ENCODE results near the gene CFAP61.
A peak's percentile ranks its signal among the peaks of the same experiment; 100 is the strongest.
"Not testable (repeated sequence)": the region's sequence is repeated elsewhere in the genome, so short reads cannot be mapped to it uniquely, and the experiment has no call there.

The CFAP61 gene

DNA sequence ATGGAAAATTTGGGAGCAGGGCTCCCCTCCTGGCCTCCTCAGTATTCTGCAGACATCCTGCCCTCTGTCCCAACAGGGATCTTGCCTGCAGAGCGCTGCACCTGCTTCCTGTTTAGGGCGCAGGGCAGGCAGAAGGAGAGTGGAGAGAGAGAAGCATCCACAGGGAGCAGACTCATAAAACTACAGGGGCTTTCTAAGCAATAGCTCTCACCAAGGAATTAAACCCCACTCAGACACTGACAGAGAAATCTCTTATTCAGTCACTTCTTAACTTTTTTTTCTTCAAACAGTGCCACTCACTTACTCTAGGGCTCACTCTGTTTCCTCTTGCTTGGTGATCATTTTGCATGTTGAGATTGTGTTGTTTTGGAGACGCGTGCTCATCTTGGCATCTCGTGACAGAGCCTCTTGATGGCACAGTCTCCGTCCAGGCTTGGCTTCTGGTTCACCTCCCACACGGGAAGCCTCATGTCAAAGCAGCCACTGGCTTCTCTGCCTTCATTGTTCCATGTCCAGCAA, 162.5 kb downstream of the CFAP61 start:
- DNase-seq: no peak

DNA sequence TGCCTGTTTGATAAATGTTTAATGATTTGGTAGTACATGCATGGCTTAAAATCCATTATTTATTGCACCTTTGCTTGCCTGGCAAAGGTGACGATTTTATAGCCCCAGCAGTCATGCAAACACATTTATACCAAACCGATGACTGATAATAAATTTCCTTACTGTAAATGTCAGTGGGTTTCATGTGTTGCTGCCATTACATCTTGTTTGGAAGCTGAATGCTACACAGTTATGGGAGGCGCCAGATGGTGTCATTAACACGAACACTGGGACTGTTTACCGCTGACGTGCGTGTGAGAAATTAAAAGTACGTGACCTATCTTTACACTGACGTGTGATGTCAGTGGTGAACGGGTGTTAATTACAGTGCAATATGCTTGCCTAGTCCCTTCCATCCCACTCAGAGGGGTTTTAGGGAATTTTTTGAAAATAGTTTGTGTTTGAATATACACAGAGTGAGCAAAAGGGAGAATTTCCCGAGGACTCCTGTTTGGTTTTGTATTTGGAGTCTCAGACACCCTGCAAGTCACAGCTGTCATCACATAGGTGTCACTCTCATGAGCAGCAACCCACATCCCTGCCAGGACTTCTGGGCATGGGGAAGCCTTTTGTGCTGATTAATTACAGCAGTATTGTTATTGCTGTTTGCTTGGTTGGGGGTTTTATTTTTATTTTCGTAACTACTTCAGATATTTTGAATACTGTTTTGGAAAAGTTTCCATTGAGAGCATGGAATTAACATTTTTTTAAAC, 163.8 kb downstream of the CFAP61 start:
- DNase-seq: no peak

DNA sequence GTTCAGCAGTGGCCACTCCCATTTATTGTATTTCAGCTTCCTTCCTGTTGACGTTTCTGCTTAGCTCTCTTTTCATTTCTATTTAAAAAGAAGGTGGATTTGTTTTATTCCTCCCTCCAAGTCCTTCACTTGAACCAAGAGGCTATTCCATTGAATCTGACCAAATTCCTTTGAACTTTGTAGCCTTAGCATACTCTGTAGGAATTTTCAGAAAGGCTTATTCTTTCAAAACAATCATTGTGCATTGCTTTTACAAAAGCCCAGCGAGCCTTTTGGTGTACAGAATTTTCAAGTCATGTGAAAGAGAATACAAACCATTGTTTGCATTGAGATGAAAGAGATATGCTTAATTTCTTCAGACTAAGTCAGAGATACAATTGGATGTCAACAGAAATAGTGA, 164.6 kb downstream of the CFAP61 start:
- DNase-seq: no peak

DNA sequence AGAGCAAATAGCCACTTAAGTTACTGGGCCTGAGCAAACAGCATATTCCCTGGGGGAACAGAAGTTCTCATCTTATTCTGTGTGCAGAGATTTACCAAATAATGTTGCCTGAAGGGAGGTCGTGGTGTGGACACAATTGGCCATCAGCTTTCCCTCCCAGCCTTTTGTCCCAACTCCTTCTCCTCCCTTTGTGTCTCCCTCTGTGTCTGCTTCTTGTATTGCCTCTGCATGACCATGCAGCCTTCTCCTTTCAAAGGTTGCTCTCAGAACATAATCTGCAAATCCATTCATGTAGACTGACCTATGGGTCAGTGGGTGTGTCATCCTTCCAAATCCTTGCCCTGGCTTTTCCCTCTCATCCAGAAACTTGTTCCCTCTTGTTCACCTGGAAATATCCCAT, 165.3 kb downstream of the CFAP61 start:
- no peak for DNase-seq

DNA sequence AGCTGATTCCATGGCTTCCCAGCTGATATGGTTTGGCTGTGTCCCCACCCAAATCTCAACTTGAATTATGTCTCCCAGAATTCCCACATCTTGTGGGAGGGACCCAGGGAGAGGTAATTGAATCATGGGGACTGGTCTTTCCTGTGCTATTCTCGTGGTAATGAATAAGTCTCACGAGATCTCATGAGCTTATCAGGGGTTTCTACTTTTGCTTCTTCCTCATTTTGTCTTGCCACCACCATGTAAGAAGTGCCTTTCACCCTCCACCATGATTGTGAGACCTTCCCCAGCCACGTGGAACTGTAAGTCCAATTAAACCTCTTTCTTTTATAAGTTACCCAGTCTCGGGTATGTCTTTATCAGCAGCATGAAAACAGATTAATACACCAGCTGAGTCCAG, 165.8 kb downstream of the CFAP61 start:
- not testable (repeated sequence) for DNase-seq

DNA sequence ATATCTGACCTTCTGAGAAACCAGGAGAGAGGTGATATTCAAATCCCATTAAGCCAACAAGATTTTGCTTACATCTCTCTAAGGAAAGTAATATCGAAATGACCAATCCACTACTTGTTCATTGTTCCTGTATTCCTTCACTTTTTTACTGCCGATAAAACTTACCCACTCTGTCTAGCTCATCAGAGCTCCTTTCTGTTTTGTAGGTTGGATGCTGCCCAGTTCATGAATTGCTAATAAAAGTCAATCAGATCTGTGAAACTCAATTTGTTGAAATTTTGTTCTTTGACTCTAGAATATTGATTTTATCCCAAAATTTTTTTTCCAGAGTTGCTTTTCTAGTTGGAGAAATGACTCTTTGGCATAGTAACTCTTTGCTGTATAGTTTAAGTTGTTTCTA, 166.7 kb downstream of the CFAP61 start:
- DNase-seq: no peak

DNA sequence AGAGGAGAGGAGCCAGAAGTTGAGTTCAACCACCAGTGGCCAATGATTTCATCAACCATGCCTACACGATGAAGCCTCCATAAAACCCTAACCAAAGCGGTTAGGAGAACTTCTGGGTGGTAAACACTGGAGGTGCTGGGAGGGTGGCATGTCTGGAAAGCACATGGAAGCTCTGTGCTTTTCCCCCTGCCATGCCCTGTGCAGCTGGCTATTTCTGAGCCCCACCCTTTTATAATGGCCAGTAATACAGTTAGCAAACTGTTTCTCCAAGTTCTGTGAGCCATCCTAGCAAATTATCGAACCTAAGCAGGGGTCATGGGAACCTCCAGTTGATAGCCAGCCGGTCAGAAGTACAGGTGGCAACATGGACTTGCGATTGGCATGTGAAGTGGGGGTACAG, 167.8 kb downstream of the CFAP61 start:
- DNase-seq: no peak

DNA sequence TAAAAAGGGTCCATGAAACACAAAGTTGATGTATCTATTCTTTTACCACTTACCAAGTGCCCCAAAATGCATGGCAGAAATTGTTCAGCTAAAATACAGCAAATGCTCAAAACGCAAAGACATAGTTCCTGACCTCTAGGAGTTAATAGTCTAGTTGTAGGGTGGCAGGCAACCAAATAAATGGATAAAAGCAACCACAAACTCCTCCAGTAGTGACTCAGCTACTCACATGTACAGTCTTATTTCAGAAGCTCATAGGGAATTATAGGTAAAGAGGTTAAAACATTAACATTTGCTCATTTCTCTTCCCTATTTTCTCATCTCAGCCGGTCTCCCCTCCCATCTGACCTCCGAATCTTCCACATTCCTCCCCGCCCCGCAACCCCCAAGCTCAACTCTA, 171.6 kb downstream of the CFAP61 start:
- no peak for DNase-seq

DNA sequence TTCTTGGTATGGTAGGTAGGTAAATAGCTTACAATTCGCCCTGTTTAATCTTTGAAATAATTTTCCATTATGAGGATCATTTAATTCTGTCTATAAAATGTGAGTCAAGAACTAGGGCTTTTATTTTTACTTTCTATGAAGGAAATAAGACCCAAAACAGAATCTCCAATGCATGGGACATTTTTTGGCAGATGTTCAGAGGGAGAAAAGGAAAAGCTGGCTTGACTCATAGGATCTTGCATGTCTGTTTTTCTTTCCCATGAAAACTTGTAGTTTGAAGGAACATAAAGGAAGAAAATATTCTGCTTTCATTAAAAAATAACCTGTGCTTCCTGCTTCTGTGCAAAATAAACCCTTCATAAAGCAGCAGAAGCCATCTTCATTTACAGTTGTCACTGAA, 172.5 kb downstream of the CFAP61 start:
- DNase-seq: no peak

DNA sequence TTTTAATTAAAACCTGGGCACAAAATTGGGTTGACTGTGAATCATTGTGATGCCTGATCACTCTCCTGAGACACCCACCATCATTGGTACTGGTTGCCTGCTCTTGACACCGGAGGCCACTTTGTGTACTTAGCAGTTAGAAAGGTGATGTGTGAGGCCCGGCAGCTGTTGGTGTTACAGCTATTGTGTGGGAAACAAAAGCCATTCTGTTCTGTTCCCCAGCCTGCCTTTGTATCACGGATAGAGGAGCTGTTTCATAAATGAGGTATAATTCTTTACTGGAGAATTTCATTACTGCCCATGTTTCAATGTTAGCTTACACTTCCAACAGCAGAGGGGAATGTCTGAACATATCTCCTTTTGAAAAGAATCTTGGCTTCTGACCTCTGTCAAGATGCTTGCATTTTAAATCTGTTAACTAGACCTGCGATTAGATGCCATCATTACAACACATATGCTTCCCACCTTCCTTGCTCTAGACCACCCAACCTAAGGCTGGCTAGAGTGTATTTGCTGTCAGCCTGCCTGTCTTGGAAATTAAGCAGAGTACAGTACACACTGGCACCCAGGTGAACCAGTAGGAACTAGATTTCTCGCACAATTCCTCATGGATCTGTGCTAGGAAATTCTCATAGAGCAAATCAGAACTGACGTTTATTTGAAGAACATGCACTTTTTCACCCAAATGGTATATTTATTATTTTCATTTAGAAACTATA, 173.2 kb downstream of the CFAP61 start:
- no peak for DNase-seq

DNA sequence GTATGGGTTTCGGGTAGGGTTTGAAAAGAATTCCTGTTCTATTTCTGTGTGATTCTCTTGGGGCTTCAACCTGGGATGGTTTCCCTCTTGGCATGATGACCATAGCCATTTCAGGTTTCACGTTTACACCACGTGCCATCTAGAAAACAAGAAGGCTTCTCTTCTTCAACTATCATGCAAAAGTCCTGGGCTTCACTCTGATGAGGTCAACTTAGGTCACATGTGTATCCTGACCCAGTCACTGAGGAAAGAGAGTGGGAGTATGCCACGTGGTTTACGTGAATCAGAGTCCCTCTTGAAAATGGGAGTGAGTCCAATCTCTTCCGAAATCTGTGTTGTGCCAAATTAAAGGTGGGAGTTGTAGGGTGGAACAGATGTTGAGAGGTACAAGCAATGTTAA, 174.2 kb downstream of the CFAP61 start:
- no peak for DNase-seq

DNA sequence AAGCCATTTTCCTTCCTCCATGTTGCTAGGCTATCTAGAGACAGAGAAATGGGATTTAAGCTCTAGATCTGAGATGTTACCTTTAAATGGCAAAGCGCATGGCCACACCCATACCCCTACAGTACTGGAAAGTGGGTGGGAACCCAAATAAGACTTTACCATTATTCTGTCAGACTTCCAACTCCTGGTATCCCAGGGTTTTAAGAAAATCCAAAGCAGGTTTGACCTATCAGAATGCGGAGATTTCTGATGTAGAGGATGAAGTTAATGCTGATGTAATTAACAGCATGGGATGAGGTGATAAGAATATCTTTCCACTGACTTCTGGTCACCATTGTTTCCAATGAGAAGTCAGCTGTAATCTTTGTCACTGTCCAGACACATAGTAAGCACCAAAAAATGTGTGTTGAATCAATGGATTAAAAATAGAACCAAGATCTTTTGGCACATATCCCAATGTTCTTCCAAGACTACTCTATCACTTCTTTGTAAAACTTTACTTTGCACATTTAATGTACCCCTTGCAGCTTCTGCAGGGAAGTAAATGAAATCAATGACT, 174.8 kb downstream of the CFAP61 start:
- DNase-seq: no peak

DNA sequence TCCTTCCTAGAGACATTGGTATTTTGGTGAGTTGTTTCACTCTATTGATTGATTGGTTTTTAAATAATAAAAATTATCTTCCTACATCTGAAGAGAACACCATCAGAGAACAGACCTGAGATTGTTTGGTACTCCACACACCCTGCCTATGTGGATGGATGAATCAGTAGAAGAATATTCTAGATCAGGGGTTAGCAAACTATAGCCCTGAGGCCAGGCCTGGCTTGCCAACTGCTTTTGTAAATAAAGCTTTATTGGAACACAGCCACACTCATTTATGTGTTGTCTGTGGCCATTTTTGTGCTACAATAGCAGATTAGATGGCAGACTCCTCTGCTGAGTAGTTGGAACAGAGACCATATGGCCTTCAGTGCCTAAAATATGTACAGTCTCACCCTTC, 176.0 kb downstream of the CFAP61 start:
- DNase-seq: no peak

DNA sequence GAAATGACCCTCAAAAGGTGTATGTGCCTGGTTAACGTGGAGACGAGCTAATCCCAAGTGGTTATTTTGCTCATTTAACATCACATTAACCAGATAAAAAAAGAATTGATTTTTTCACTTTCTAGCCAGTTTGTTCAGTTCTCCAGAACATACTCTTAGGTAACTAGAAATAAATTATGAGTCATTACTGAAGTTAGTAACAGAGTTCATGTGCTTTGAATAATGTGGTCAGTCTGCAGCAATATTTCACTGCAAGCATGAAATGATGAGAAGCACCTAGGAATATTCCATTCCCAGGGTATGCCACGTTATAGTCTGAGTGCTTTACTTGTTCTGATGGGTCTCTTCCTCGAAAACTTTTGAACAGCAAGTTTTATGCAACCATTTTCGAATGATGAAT, 177.3 kb downstream of the CFAP61 start:
- no peak for DNase-seq

DNA sequence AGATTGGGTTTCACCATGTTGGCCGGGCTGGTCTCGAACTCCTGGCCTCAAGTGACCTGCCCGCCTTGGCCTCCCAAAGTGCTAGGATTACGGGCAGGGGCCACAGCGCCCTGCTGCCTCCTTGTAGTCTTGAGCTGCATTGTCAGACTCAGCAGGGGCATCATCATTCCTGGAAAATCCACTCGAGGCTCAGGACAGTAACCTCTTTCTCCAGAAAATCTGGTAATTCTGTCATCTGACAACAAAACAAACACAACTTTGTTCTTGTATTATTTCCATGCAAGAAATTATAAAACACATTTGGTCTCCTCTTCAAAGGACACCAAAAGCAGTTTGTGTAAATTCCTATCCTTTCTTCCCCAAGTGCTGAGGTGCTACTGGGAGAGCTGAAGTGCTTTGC, 178.4 kb downstream of the CFAP61 start:
- no peak for DNase-seq

DNA sequence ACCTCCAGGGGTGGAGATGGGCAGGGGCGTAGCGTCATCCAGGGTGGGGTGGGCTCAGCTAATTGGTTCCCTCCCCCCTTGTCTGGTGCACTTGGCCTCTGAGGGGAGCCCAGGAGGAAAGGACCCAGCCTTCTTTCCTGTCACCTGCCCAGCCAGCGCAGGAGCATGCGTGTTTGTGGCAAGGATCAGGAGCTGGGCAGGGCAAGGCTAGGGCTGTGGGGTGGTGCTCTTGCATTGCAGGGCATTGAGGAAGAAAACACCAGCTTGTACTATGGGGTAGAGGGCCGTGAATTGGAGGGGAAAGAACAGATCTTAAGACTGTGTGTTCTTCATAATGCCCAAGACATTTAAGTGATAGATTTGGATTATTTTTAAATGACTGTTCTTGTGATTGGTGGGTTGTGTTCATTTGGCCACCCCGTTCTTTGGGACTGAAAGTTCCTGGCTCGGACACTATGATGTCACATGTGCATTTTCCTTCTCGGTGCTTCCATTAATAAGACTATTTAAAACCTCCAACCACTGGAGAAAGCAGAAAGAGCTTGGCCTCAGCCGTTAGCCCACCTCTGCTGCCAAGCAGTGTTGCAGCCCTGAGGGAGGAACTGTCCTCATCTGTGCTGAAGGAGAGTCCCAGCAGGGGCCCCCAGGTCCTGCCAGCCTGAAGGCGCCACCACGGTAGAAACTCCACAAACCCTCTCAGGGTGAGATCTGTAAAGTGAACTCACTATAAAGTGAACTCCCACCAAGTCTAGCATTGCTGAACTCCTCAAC, 179.4 kb downstream of the CFAP61 start:
- DNase-seq: no peak

DNA sequence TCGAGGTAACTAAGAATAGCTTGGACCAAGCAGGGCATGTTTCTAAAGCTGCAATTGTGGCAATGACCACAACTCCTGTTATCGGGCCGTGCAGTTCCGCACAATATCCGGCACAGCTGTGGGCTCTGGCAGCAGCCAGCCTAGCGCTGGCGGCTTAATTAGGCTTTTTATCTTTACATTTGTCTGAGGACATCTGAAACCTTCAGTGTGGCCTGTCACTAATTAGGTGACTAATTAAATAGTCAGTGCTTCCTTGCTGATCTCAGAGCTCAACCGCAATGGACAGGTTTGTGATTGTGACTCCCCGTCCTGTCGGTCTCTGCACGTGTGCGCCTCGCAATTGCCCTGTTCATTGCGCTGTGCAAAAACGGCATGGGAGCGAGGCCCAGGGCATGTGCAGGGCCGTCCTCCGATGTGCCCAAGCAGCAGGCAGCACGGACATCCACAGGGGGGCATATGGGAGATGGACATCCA, 180.7 kb downstream of the CFAP61 start:
- DNase-seq: no peak

DNA sequence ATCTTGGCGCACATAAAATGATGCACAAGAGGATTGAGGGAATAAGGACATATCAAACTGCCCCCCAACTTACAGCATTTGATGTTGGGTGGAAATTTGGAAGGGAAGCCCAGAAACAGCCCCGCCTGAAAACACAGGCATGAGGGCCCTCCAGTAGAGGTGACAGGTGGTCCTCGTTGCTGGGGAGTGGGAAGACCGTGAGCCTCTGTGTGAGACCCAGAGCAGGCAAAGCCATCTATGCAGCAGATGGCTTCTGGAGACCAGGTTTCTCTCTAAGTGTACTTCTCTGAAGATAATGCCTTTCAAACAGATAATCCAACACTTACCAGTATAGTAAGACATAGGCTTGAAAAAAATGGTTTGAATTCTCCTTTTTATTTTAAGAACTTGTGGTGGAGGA, 183.3 kb downstream of the CFAP61 start:
- DNase-seq: no peak

DNA sequence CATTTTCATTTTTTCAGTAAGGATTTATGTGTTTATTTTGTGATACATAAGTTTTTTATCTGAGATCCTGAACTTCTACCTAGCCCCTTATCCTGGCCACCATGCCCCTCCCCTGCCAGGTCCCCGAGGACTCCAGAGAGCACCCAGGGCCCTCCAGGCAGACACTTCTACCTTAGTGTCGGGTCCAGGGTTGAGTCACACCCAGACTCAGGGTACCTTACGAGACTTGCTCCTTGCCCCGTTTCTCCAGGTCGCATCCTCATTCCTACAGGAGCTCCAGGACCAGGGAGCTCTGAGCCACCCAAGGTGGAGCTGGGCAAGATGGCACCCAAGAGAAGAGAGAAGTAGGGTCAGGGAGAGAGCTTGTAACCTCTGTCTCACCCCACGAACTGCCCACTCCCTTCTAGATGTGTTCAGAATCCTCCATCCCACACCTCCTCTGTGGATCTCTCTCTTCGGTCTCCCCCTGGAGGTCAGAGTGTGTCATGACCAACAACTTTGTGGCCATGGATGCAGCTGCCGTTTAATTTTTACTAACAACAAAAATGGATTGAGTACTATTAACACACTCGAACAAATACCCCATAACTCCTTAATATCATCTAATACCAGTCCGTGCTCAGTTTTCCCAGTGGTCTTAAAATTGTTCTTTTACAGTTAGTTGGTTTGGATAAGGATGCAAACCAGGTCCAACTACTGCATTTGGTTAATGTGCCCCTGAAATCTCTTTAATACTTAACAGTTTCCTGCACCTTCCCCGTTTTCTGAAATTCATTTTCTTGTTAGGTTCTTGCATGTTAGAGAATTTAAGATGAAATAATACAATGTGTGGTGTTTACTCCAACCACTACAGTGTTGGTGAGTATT, 185.0 kb downstream of the CFAP61 start:
- peak; percentile 6 for DNase-seq

DNA sequence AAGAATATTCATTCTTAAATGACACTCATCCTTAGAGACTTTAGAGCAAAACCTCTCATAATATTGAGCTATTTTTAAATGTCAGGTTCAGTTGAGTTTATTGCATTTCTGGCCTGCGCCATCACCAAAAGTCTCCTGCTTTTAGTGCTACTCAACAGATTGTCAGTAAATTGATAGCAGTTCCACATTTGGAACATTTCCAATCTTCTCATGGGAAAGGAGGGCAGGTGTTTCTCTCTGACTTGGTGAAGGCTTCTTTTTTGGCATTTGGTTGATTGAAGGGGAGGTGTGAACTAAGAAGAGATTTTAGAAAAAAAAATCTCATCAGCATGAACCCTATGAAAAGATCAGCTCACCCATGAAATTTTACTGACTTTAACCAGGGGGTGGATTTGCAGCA, 189.6 kb downstream of the CFAP61 start:
- no peak for DNase-seq

DNA sequence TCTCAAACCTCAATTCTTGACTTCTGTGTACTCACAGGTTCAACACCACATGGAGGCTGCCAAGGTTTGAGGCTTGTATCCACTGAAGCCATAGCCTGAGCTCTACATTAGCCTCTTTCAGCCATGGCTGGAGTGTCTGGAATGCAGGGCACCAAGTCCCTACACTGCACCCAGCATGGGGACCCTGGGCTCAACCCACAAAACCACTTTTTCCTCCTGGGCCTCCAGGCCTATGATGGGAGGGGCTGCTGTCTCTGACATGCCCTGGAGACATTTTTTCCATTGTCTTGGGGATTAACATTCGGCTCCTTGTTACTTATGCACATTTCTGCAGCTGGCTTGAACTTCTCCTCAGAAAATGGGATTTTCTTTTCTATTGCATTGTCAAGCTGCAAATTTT, 192.1 kb downstream of the CFAP61 start:
- DNase-seq: not testable (repeated sequence)

DNA sequence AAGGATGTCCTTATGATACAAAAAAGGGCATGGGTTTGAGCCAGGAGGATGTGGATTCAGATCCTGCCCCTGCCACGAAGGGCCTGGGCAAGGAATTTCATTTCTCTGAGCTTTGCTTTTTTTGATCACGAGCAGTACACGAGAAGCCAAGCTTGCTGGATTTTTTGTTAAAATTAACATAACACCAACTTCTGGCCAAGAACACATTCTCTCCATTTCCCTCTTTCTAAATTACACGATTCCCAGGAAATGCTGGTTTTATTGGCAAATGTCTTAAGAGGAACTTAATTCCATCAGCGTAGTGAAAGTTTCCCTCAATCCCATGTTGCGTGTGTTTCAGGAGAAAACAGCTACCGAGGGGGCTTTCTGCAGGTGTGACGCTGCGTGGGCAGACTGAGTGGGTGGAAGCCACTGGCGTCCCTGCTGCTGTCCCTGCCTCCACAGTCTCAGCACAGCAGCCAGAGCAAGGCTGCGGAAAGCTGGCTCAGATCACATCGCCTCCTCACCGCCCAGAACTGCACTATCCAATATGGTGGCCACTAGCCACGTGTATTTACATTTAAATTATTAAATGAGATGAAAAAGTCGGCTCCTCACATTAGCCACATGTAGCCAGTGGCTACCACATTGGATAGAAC, 194.8 kb downstream of the CFAP61 start:
- no peak for DNase-seq
